Astrocyte (in vitro differentiated cells and primary cell): Measurements from ENCODE around the gene ZC3H4. TPM values are rescaled to one million over a fixed set of nuclear protein-coding genes. Genes with fewer than 3 reads are reported as not detected.

ENCODE experiments used
- DNase-seq: peaks from one replicate; pipeline ENCODE4 v3.0.0-alpha.2; 2010; ENCODE audit warnings: low read depth
- FAIRE-seq: peaks from 2 replicates; lab custom pipeline; 2011; peaks lifted over from hg19 to GRCh38; lab: Jason Lieb, UNC
- H2AFZ ChIP-seq: 2 replicates; pipeline ENCODE4 v1.6.0; 2012; ENCODE audit warnings: low read depth, low read length, inconsistent platforms
- H3K27ac ChIP-seq: 2 replicates; pipeline ENCODE4 v1.5.1; 2011; ENCODE audit warnings: low read depth, low read length, inconsistent platforms
- H3K27me3 ChIP-seq: 2 replicates; pipeline ENCODE4 v1.6.0; 2011; ENCODE audit warnings: low read length, inconsistent platforms; ENCODE audit not compliant: insufficient read depth
- H3K36me3 ChIP-seq: 2 replicates; pipeline ENCODE4 v1.5.1; 2011; ENCODE audit warnings: low read length, inconsistent platforms; ENCODE audit not compliant: insufficient read depth
- H3K4me1 ChIP-seq: 2 replicates; pipeline ENCODE4 v1.5.1; 2011; ENCODE audit warnings: low read length, inconsistent platforms; ENCODE audit not compliant: insufficient read depth
- H3K4me2 ChIP-seq: 2 replicates; pipeline ENCODE4 v1.6.0; 2012; ENCODE audit warnings: low read length, inconsistent platforms
- H3K4me3 ChIP-seq: 2 replicates; pipeline ENCODE4 v1.5.1; 2011; ENCODE audit warnings: low read depth, mild to moderate bottlenecking, low read length, inconsistent platforms; ENCODE audit not compliant: insufficient read depth
- H3K79me2 ChIP-seq: 2 replicates; pipeline ENCODE4 v1.6.0; 2012; ENCODE audit warnings: mild to moderate bottlenecking, low read length, inconsistent platforms; ENCODE audit not compliant: insufficient read depth
- H3K9ac ChIP-seq: 2 replicates; pipeline ENCODE4 v1.6.0; 2012; ENCODE audit warnings: mild to moderate bottlenecking, low read length, inconsistent platforms
- H3K9me3 ChIP-seq: 2 replicates; pipeline ENCODE4 v1.5.1; 2012; ENCODE audit warnings: low read depth, mild to moderate bottlenecking, low read length, inconsistent platforms; ENCODE audit not compliant: insufficient read depth
- H4K20me1 ChIP-seq: 2 replicates; pipeline ENCODE4 v1.6.0; 2012; ENCODE audit warnings: low read length, inconsistent platforms; ENCODE audit not compliant: insufficient read depth
- H3K27ac Mint-ChIP-seq: one replicate; pipeline ENCODE4 v1.8.0; 2021; ENCODE audit warnings: mild to moderate bottlenecking, mixed read lengths; ENCODE audit not compliant: unreplicated experiment
- H3K27me3 Mint-ChIP-seq: one replicate; pipeline ENCODE4 v1.8.0; 2021; ENCODE audit warnings: low read depth, mixed read lengths; ENCODE audit not compliant: unreplicated experiment
- H3K36me3 Mint-ChIP-seq: one replicate; pipeline ENCODE4 v1.8.0; 2021; ENCODE audit warnings: low read depth, mixed read lengths; ENCODE audit not compliant: unreplicated experiment
- H3K4me1 Mint-ChIP-seq: one replicate; pipeline ENCODE4 v1.8.0; 2021; ENCODE audit warnings: low read depth, mixed read lengths; ENCODE audit not compliant: unreplicated experiment
- H3K4me3 Mint-ChIP-seq: one replicate; pipeline ENCODE4 v1.8.0; 2021; ENCODE audit warnings: mild to moderate bottlenecking, moderate library complexity, mixed read lengths; ENCODE audit not compliant: unreplicated experiment
- H3K9me3 Mint-ChIP-seq: one replicate; pipeline ENCODE4 v1.8.0; 2021; ENCODE audit warnings: mild to moderate bottlenecking, mixed read lengths; ENCODE audit not compliant: unreplicated experiment
- CTCF ChIP-seq: IDR thresholded peaks from 2 replicates; pipeline ENCODE4 v1.5.1; 2011; ENCODE audit warnings: low read depth, mild to moderate bottlenecking, inconsistent platforms, low read length, moderate library complexity; ENCODE audit not compliant: insufficient read depth
- EZH2 ChIP-seq: IDR thresholded peaks from 2 replicates; pipeline ENCODE4 v1.6.1; 2012; ENCODE audit warnings: mild to moderate bottlenecking, low read length, inconsistent platforms; ENCODE audit not compliant: insufficient read depth
- total RNA-seq: library from RNA; stranded (reverse); gene quantifications from 2 replicates; pipeline ENCODE4 v1.2.1, GENCODE V29; 2021

ZC3H4 gene
- total RNA-seq, 1 donor from 2014 or later: 42.3 TPM

- peaks cover 4% of the 10 kb centered on the region for H3K36me3 Mint-ChIP-seq
- Histone ChIP-seq H3K27me3 (no peaks in the 10 kb centered on the region), H3K36me3 (peaks cover 16% of the 10 kb centered on the region), H3K9ac (no peak overlapping the region), H3K4me1 (no peaks in the 10 kb centered on the region), H3K4me3 (no peak overlapping the region), H3K27ac (no peak overlapping the region), H2AFZ (no peak overlapping the region), H3K9me3 (no peaks in the 10 kb centered on the region), H3K79me2 (peaks cover 16% of the 10 kb centered on the region), H3K4me2 (no peak overlapping the region), H4K20me1 (peaks cover 64% of the 10 kb centered on the region)
- H3K4me3 Mint-ChIP-seq: no peak overlapping the region
- DNase-seq (no peak), FAIRE-seq (no peak)
- no peak overlapping the region for H3K27ac Mint-ChIP-seq
- H3K4me1 Mint-ChIP-seq: no peaks in the 10 kb centered on the region
- TF ChIP-seq CTCF: no peak
- TF ChIP-seq EZH2: no peak
- no peaks in the 10 kb centered on the region for H3K9me3 Mint-ChIP-seq
- no peaks in the 10 kb centered on the region for H3K27me3 Mint-ChIP-seq
Measured at GRCh38 chr19:47068246-47068645, 45.3 kb downstream of the ZC3H4 start.

- no peak overlapping the region for H3K27ac ChIP-seq
Measured at GRCh38 chr19:47067215-47067847, 46.2 kb downstream of the ZC3H4 start.

More at GRCh38 chr19:47067215-47067847, 46.2 kb downstream of the ZC3H4 start:
- Mint-ChIP-seq H3K27me3 (no peaks in the 10 kb centered on the region), H3K27ac (no peak overlapping the region), H3K9me3 (no peaks in the 10 kb centered on the region), H3K4me3 (no peak overlapping the region), H3K4me1 (no peaks in the 10 kb centered on the region), H3K36me3 (peaks cover 4% of the 10 kb centered on the region)
- no peak overlapping the region for H3K4me2 ChIP-seq
- peaks cover 12% of the 10 kb centered on the region for H3K79me2 ChIP-seq
- DNase-seq (no peak), FAIRE-seq (no peak)
- H3K36me3 ChIP-seq: peaks cover 14% of the 10 kb centered on the region
- H3K9me3 ChIP-seq: no peaks in the 10 kb centered on the region
- peaks cover 62% of the 10 kb centered on the region for H4K20me1 ChIP-seq
- no peak overlapping the region for H3K9ac ChIP-seq
- H3K4me1 ChIP-seq: no peaks in the 10 kb centered on the region
- H3K4me3 ChIP-seq: no peak overlapping the region
- no peak for TF ChIP-seq EZH2
- no peak for TF ChIP-seq CTCF
- no peak overlapping the region for H2AFZ ChIP-seq
- no peaks in the 10 kb centered on the region for H3K27me3 ChIP-seq
